Retinal pigment epithelial cell (primary cell): Measurements from ENCODE around the gene NFKBIL1.
"Not testable (repeated sequence)": the region's sequence is repeated elsewhere in the genome, so short reads cannot be mapped to it uniquely, and the experiment has no call there.

ENCODE experiments used
- DNase-seq: peaks from one replicate; pipeline ENCODE4 v3.0.0-alpha.2; 2010; ENCODE audit warnings: low read depth
- H3K4me3 ChIP-seq: 2 replicates; pipeline ENCODE4 v1.5.1; 2011; ENCODE audit warnings: mild to moderate bottlenecking, low read length, control low read depth, moderate library complexity
- CTCF ChIP-seq: conservative IDR thresholded peaks from 2 replicates; pipeline ENCODE4 v1.5.1; 2011; ENCODE audit warnings: low read depth, low read length, control low read depth, inconsistent platforms

NFKBIL1 gene

GRCh38 chr6:31544676-31545075 lies 2.7 kb upstream of the NFKBIL1 start:
- no peak overlapping the region for H3K4me3 ChIP-seq
- no peak for TF ChIP-seq CTCF
- no peak for DNase-seq

GRCh38 chr6:31545291-31545690 lies 2.1 kb upstream of the NFKBIL1 start:
- H3K4me3 ChIP-seq: no peak overlapping the region
- no peak for TF ChIP-seq CTCF
- no peak for DNase-seq

GRCh38 chr6:31546339-31546957 lies 960 bp upstream of the NFKBIL1 start, which contains the start of gene ATP6V1G2:
ATP6V1G2 (minus strand) TSS chr6:31546608; CDS start chr6:31546559, 49 bp downstream.
- H3K4me3 ChIP-seq: peak within 1 kb of the TSS; percentile 56
- peak; percentile 99 for TF ChIP-seq CTCF
- peak; percentile 42 for DNase-seq

- TF ChIP-seq CTCF: no peak
- no peak for DNase-seq
- peak overlapping the region; percentile 56 for H3K4me3 ChIP-seq
These were observed 527 bp downstream of the NFKBIL1 start for GRCh38 chr6:31547727-31548543.

- H3K4me3 ChIP-seq: peak overlapping the region; percentile 56
- TF ChIP-seq CTCF: no peak
These were observed 1.1 kb downstream of the NFKBIL1 start for GRCh38 chr6:31548544-31548873.

GRCh38 chr6:31551371-31551770 lies 4.0 kb downstream of the NFKBIL1 start:
- DNase-seq, H3K4me3 ChIP-seq: not testable (repeated sequence)
- peak; percentile 54 for TF ChIP-seq CTCF

More at GRCh38 chr6:31548544-31548873, 1.1 kb downstream of the NFKBIL1 start:
- DNase-seq: no peak

GRCh38 chr6:31556307-31556706 lies 8.9 kb downstream of the NFKBIL1 start:
- no peak for TF ChIP-seq CTCF
- no peak overlapping the region for H3K4me3 ChIP-seq
- no peak for DNase-seq
